Hepatocyte (in vitro differentiated cells): Measurements from ENCODE around the gene BRCA2.

Experiments used
- EZH2phosphoT487 ChIP-seq: fragments of 200-600 bp; sonication (generic); IDR thresholded peaks from one replicate; pipeline ENCODE4 v1.6.1; 2018; ENCODE audit warnings: antibody characterized with exemption, mild to moderate bottlenecking, low read depth, moderate library complexity; ENCODE audit not compliant: unreplicated experiment, severe bottlenecking
- TF ChIP-seq, protein P1 (sequence below): fragments of 200-600 bp; sonication (generic); IDR thresholded peaks from 2 replicates; pipeline ENCODE4 v1.5.1; 2016; ENCODE audit warnings: antibody characterized with exemption, mild to moderate bottlenecking; ENCODE audit not compliant: poor library complexity

DNA sequence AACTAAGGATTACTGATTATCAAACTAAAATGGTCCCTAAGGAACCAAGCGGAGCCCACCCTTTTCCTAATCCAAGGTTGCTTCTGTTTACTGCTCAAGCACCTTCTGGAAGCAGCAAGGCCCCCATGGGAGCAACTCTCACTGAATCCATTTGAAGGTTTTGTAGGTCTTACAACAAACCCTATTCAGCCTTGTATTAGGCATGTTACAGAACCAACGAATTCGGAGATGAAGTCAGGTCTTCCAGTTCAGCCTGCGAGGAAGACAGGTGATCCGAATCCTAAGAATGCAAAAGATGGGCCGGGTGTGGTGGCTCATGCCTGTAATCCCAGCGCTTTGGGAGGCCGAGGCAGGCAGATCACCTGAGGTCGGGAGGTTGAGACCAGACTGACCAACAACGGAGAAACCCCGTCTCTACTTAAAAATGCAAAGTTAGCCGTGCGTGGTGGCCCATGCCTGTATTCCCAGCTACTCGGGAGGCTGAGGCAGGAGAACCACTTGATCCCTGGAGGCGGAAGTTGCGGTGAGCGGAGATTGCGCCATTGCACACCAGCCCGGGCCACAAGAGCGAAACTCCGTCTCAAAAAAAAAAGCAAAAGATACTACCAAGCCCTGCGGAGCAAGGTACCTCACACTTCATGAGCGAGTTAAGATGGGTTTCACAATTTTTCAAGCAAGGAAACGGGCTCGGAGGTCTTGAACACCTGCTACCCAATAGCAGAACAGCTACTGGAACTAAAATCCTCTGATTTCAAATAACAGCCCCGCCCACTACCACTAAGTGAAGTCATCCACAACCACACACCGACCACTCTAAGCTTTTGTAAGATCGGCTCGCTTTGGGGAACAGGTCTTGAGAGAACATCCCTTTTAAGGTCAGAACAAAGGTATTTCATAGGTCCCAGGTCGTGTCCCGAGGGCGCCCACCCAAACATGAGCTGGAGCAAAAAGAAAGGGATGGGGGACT, 754 bp upstream of the BRCA2 start:
- TF ChIP-seq, protein P1, sequence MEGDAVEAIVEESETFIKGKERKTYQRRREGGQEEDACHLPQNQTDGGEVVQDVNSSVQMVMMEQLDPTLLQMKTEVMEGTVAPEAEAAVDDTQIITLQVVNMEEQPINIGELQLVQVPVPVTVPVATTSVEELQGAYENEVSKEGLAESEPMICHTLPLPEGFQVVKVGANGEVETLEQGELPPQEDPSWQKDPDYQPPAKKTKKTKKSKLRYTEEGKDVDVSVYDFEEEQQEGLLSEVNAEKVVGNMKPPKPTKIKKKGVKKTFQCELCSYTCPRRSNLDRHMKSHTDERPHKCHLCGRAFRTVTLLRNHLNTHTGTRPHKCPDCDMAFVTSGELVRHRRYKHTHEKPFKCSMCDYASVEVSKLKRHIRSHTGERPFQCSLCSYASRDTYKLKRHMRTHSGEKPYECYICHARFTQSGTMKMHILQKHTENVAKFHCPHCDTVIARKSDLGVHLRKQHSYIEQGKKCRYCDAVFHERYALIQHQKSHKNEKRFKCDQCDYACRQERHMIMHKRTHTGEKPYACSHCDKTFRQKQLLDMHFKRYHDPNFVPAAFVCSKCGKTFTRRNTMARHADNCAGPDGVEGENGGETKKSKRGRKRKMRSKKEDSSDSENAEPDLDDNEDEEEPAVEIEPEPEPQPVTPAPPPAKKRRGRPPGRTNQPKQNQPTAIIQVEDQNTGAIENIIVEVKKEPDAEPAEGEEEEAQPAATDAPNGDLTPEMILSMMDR = no peak
- TF ChIP-seq EZH2phosphoT487 = no peak
